ENCODE data around the gene MAJIN.

- TF ChIP-seq CSRNP3 (CRISPR knock-in tag; IDR thresholded peaks at IDR 0.05) (no peak), ZNF70 (CRISPR knock-in tag; IDR thresholded peaks at IDR 0.05) (no peak), GLIS3 (CRISPR knock-in tag; IDR thresholded peaks at IDR 0.05) (no peak)
Measured at GRCh38 chr11:64900263-64900678, 71.6 kb downstream of the MAJIN start.
